Activated naive CD8-positive, alpha-beta T cell treated with anti-CD3 and anti-CD28 coated beads, Interleukin-2, amount 10 ng/mL, durations not matched to agents 7 days and 5 days (primary cell): Measurements from ENCODE around the gene PRKN. TPM values are rescaled to one million over a fixed set of nuclear protein-coding genes. Genes with fewer than 3 reads are reported as not detected.
"Not testable (repeated sequence)": the region's sequence is repeated elsewhere in the genome, so short reads cannot be mapped to it uniquely, and the experiment has no call there.

ENCODE experiments used
- ATAC-seq: fragments of 150-1000 bp; cut with Tn5 transposase; one replicate; pipeline ENCODE4 v1.10.0; 2021; ENCODE audit warnings: low read depth, moderate library complexity
- POLR2A ChIA-PET: fragments of 350-600 bp; sonication (Branson Sonifier 250); formaldehyde crosslinking; loops from one replicate; lab custom pipeline; 2021; ENCODE audit warnings: antibody characterized with exemption; lab: Charles Lee
- DNase-seq: peaks from one replicate; pipeline ENCODE4 v3.0.0; 2021
- H3K27ac Mint-ChIP-seq: one replicate; pipeline ENCODE4 v1.8.0; 2022; ENCODE audit warnings: mild to moderate bottlenecking, mixed read lengths
- H3K27me3 Mint-ChIP-seq: one replicate; pipeline ENCODE4 v1.8.0; 2022; ENCODE audit warnings: mild to moderate bottlenecking, moderate library complexity, mixed read lengths
- H3K36me3 Mint-ChIP-seq: one replicate; pipeline ENCODE4 v1.8.0; 2021; ENCODE audit warnings: mild to moderate bottlenecking, mixed read lengths
- H3K4me1 Mint-ChIP-seq: one replicate; pipeline ENCODE4 v1.8.0; 2021; ENCODE audit warnings: mixed read lengths
- H3K4me3 Mint-ChIP-seq: one replicate; pipeline ENCODE4 v1.8.0; 2022; ENCODE audit warnings: mild to moderate bottlenecking, moderate library complexity, mixed read lengths
- H3K9me3 Mint-ChIP-seq: one replicate; pipeline ENCODE4 v1.8.0; 2021; ENCODE audit warnings: mixed read lengths
- total RNA-seq, 2 experiments: library from RNA; stranded (reverse); gene quantifications; one replicate each; pipeline ENCODE4 v1.2.3, GENCODE V29; 2021

Gene PRKN
- total RNA-seq, 2 experiments from 2014 or later, result 1.00 to 1.5 TPM

DNA sequence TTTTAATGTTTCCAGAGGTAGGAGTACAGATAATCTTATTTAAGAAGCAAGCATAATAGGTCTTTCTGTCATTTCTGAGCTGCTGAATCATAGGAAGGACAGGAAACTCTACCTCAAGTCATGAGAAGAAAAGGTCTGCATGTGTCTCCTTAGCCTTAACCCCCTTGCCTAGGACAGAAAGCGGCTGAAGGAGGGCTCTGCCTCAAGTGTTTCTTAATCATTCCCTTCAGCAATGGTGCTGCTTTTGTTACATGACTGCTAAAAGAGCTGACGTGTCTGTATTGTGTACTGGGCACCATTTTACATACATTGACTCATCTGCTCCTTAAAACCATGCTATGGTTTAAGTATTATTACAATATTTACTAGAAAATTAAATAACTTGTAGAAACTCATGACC, 889.7 kb downstream of the PRKN start:
- no peak for ATAC-seq
- Mint-ChIP-seq H3K27ac (no peak overlapping the region), H3K9me3 (no peaks in the 10 kb centered on the region), H3K27me3 (no peaks in the 10 kb centered on the region), H3K36me3 (no peaks in the 10 kb centered on the region), H3K4me1 (no peaks in the 10 kb centered on the region), H3K4me3 (no peak overlapping the region)
- POLR2A ChIA-PET, result no interaction called here
- no peak for DNase-seq

DNA sequence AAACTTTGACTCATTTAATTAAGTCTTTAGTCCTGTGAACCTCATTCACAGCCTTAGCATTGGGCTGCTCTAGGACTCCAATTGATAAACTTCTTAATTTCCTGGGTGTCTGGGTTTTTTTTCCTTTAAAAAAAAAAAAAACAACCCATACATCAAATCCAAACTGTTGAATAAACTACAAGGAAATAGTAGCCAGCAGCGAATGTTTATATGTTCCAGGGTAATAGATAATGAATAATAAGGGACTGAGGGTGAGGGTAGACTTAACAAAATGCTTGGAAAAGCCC, 890.2 kb downstream of the PRKN start:
- Mint-ChIP-seq H3K9me3 (no peaks in the 10 kb centered on the region), H3K4me1 (no peaks in the 10 kb centered on the region), H3K27ac (no peak overlapping the region), H3K27me3 (no peaks in the 10 kb centered on the region), H3K4me3 (no peak overlapping the region), H3K36me3 (no peaks in the 10 kb centered on the region)
- POLR2A ChIA-PET, result no interaction called here
- DNase-seq (no peak), ATAC-seq (no peak)

- Mint-ChIP-seq H3K27me3 (no peaks in the 10 kb centered on the region), H3K4me3 (no peak overlapping the region), H3K27ac (no peak overlapping the region), H3K36me3 (no peaks in the 10 kb centered on the region), H3K4me1 (no peaks in the 10 kb centered on the region), H3K9me3 (no peaks in the 10 kb centered on the region)
- POLR2A ChIA-PET, result no interaction called here
- no peak for ATAC-seq
- no peak for DNase-seq
Measured at GRCh38 chr6:161836643-161837448, 890.7 kb downstream of the PRKN start.

DNA sequence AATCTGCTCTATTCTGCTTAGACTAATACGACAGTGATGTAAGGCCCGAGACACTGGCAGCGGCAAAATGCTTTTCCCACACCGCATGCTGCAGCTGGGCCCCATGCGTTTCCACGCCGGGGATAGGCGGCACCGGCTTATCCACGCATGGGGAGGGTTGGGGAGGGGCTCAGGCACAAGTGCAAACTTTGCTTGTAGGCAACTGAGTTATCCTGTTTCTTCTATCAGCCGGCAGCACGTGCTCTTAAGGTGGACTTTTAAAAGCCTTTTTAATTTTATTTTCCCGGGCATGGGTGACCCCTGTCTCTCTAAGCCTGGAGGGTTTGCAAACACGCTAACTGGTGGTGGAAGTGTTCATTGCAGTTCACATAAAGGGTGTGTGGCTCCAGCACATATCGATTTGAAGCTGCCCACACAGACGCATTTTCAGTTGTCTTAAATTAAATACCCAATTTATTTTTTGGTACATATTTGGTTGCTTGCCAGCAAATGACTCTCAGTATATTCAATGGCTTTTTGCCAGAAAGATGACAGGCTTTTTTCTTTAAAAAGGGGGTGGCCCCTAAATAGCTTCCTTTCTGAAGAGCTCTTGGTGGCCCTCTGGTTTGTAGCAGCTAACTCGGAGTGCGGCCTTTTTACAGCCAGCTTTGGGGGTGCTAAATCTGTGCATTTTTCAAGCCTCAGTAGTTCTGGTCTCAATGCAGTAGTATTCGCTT, 891.9 kb downstream of the PRKN start:
- no peaks in the 10 kb centered on the region for H3K27me3 Mint-ChIP-seq
- H3K36me3 Mint-ChIP-seq, result no peaks in the 10 kb centered on the region
- H3K9me3 Mint-ChIP-seq, result no peaks in the 10 kb centered on the region
- no peak for DNase-seq
- H3K4me1 Mint-ChIP-seq, result no peaks in the 10 kb centered on the region
- no peak overlapping the region for H3K27ac Mint-ChIP-seq
- no peak overlapping the region for H3K4me3 Mint-ChIP-seq
- POLR2A ChIA-PET, result no interaction called here
- ATAC-seq, result no peak

DNA sequence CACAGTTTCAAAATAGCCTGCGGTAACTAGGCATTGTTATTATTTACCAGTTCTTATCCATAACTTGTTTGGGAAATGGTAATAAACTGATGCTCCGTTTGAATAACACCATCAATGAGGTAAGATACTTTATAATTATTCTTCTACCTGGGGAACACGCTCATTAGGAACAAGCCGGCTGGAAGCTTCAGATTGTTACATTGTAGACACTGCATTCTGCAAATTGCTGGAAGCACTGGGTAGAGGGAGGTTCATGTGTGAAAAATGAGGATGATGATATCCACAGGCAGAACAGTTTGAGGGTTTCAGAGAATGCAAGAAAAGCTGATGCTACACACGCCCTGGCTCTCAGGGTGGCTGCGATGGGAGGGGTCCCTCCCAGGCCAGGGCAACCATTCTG, 893.1 kb downstream of the PRKN start:
- Mint-ChIP-seq H3K4me3 (no peak overlapping the region), H3K36me3 (no peaks in the 10 kb centered on the region), H3K27me3 (no peaks in the 10 kb centered on the region), H3K4me1 (no peaks in the 10 kb centered on the region), H3K9me3 (no peaks in the 10 kb centered on the region), H3K27ac (no peak overlapping the region)
- POLR2A ChIA-PET, result no interaction called here
- ATAC-seq, result no peak
- no peak for DNase-seq

GRCh38 chr6:161833099-161833860, 894.3 kb downstream of the PRKN start:
- no peaks in the 10 kb centered on the region for H3K9me3 Mint-ChIP-seq
- DNase-seq, result no peak
- H3K4me1 Mint-ChIP-seq, result no peaks in the 10 kb centered on the region
- no peak overlapping the region for H3K27ac Mint-ChIP-seq
- ATAC-seq, result no peak
- no peaks in the 10 kb centered on the region for H3K27me3 Mint-ChIP-seq
- no peaks in the 10 kb centered on the region for H3K36me3 Mint-ChIP-seq
- POLR2A ChIA-PET, result no interaction called here
- H3K4me3 Mint-ChIP-seq, result no peak overlapping the region

DNA sequence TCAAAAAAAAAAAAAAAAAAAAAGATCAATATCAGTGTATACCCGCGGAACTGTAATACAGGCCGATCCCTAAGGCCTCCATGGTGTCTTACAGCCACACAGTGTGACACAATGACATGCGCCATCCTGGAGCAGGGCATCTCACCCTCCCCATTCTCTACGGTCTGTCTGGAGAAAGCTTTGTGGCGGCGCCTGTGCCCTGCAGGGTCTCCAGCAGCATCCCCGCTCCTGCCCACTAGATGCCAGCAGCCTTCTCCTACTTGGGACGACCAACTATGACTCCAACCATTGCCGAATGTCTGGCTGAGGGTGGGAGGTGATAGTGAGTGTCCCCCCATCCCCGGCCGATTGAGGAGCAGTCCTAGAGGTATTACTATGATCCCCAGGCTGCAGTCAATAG, 894.9 kb downstream of the PRKN start:
- no peaks in the 10 kb centered on the region for H3K4me1 Mint-ChIP-seq
- no peaks in the 10 kb centered on the region for H3K27me3 Mint-ChIP-seq
- ATAC-seq, result no peak
- H3K4me3 Mint-ChIP-seq, result no peak overlapping the region
- no peak overlapping the region for H3K27ac Mint-ChIP-seq
- H3K9me3 Mint-ChIP-seq, result no peaks in the 10 kb centered on the region
- no peaks in the 10 kb centered on the region for H3K36me3 Mint-ChIP-seq
- POLR2A ChIA-PET, result no interaction called here
- DNase-seq, result no peak

- ATAC-seq (no peak), DNase-seq (no peak)
- Mint-ChIP-seq H3K27me3 (no peaks in the 10 kb centered on the region), H3K4me3 (no peak overlapping the region), H3K9me3 (no peaks in the 10 kb centered on the region), H3K4me1 (no peaks in the 10 kb centered on the region), H3K36me3 (no peaks in the 10 kb centered on the region), H3K27ac (no peak overlapping the region)
- POLR2A ChIA-PET, result no interaction called here
Measured at GRCh38 chr6:161830866-161831616, 896.5 kb downstream of the PRKN start.

GRCh38 chr6:161829291-161829729, 898.3 kb downstream of the PRKN start:
- POLR2A ChIA-PET, result interaction anchor here (0.7 kb wide), 1 partner anchor 460 kb away, joined by 3 read pairs; no protein-coding TSS in a partner anchor
- Mint-ChIP-seq H3K9me3 (no peaks in the 10 kb centered on the region), H3K4me3 (no peak overlapping the region), H3K27me3 (no peaks in the 10 kb centered on the region), H3K27ac (peak overlapping the region; percentile 16), H3K36me3 (no peaks in the 10 kb centered on the region), H3K4me1 (no peaks in the 10 kb centered on the region)
- no peak for ATAC-seq
- no peak for DNase-seq

GRCh38 chr6:161828355-161828754, 899.2 kb downstream of the PRKN start:
- H3K27ac Mint-ChIP-seq, result no peak overlapping the region
- H3K4me1 Mint-ChIP-seq, result no peaks in the 10 kb centered on the region
- DNase-seq (no peak), ATAC-seq (no peak)
- H3K9me3 Mint-ChIP-seq, result no peaks in the 10 kb centered on the region
- no peak overlapping the region for H3K4me3 Mint-ChIP-seq
- POLR2A ChIA-PET, result no interaction called here
- H3K36me3 Mint-ChIP-seq, result no peaks in the 10 kb centered on the region
- no peaks in the 10 kb centered on the region for H3K27me3 Mint-ChIP-seq

DNA sequence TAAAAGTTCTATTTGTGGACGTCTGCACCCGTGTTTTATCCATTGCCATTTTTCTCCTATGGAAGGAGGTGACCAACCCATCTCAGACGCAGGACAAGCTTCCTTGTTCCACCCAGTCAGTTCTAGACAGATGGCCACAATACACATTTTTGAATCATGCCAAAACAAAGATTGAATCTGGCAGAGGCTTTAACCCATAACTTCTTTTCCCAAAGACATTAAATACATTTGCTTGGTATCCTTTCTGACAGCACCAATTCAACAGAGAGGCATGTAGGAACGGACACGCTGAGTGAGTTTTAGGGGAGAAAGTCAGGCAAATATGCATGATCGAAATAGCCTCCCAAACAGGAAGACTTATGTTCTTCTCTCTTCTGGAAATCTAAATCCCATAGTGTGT, 901.1 kb downstream of the PRKN start:
- Mint-ChIP-seq H3K27me3 (no peaks in the 10 kb centered on the region), H3K4me1 (no peaks in the 10 kb centered on the region), H3K27ac (no peak overlapping the region), H3K36me3 (no peaks in the 10 kb centered on the region), H3K9me3 (no peaks in the 10 kb centered on the region), H3K4me3 (no peak overlapping the region)
- no peak for ATAC-seq
- POLR2A ChIA-PET, result no interaction called here
- DNase-seq, result no peak

- DNase-seq, H3K9me3 Mint-ChIP-seq, H3K27me3 Mint-ChIP-seq, H3K36me3 Mint-ChIP-seq, H3K4me1 Mint-ChIP-seq, POLR2A ChIA-PET, H3K4me3 Mint-ChIP-seq, H3K27ac Mint-ChIP-seq, ATAC-seq: not testable (repeated sequence)
Measured at GRCh38 chr6:161822204-161822603, 905.4 kb downstream of the PRKN start.

DNA sequence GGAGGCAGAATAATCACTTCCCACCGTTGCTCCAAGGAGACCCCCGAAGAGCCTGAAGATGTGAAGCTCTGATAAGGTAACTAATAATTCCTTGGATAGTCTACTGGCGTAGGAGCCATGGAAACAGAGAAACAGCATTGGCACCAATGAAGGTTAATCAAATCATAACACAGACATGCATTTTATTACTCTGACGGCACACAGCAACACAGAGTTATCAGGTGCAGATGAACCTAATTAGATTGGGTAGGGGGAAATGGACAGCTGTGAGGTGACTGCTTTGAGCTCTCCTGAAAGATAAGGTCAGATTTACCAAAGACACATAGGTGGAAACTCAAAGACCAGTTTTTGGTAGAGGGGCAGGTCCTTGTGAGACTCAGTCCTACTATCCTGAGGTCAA, 909.7 kb downstream of the PRKN start:
- Mint-ChIP-seq H3K27me3 (no peaks in the 10 kb centered on the region), H3K27ac (no peak overlapping the region), H3K4me3 (no peak overlapping the region), H3K36me3 (no peaks in the 10 kb centered on the region), H3K9me3 (peaks cover 2% of the 10 kb centered on the region), H3K4me1 (no peaks in the 10 kb centered on the region)
- DNase-seq (no peak), ATAC-seq (no peak)
- POLR2A ChIA-PET, result no interaction called here
